K562 (cell line): Measurements from ENCODE around the gene RABGAP1L. TPM values are rescaled to one million over a fixed set of nuclear protein-coding genes. Genes with fewer than 3 reads are reported as not detected.

Experiments
- HEY1 ChIP-seq: fragments of 250-450 bp; sonication (Bioruptor Pico); IDR thresholded peaks from 2 replicates; pipeline ENCODE4 v1.5.0; 2020; ENCODE audit warnings: mild to moderate bottlenecking, moderate library complexity, borderline replicate concordance
- HNRNPL ChIP-seq: fragments of 200-400 bp; formaldehyde crosslinking; IDR thresholded peaks from 2 replicates; pipeline ENCODE4 v1.6.1; 2017; ENCODE audit warnings: low read depth, mild to moderate bottlenecking, low read length
- MAFG ChIP-seq: fragments of 450-650 bp; conservative IDR thresholded peaks from 2 replicates; pipeline ENCODE4 v1.6.1; 2016; ENCODE audit warnings: missing genetic modification characterization, missing compliant biosample characterization
- NONO ChIP-seq, 2 experiments: fragments of 200-400 bp in 1 of 2; fragments of 450-650 bp in 1 of 2; formaldehyde crosslinking in 1 of 2; IDR thresholded peaks; 2 replicates each; pipeline ENCODE4 v1.6.1; 2017; ENCODE audit warnings: low read depth in 2 of 2, mild to moderate bottlenecking in 2 of 2, moderate library complexity in 2 of 2, low read length in 1 of 2
- RAD21 ChIP-seq, 2 experiments: fragments of 250-450 bp in 1 of 2; fragments of 450-650 bp in 1 of 2; sonication (Bioruptor Pico) in 1 of 2; formaldehyde crosslinking in 1 of 2; IDR thresholded peaks in 1 of 2; conservative IDR thresholded peaks in 1 of 2; 2 replicates each; pipeline versions ENCODE4 v1.4.0 to v1.8.0; 2020 to 2022; ENCODE audit warnings: mild to moderate bottlenecking in 2 of 2, moderate library complexity in 1 of 2
- RBM39 ChIP-seq: fragments of 200-400 bp; formaldehyde crosslinking; optimal IDR thresholded peaks from 2 replicates; pipeline ENCODE3; 2018; ENCODE audit warnings: low read depth, low read length
- TFAM ChIP-seq: fragments of 250-450 bp; sonication (Bioruptor Pico); conservative IDR thresholded peaks from 2 replicates; pipeline ENCODE4 v1.5.0; 2021; ENCODE audit warnings: mild to moderate bottlenecking, moderate library complexity
- ZFX ChIP-seq: sonication (generic); formaldehyde crosslinking; IDR thresholded peaks from 2 replicates; pipeline ENCODE4 v1.8.0; 2022; ENCODE audit warnings: mild to moderate bottlenecking, missing genetic modification reagents, moderate library complexity
- ZNF311 ChIP-seq: fragments of 250-450 bp; sonication (Bioruptor Pico); IDR thresholded peaks from 2 replicates; pipeline ENCODE4 v1.4.0; 2020; ENCODE audit warnings: mild to moderate bottlenecking, moderate library complexity
- ZNF384 ChIP-seq: IDR thresholded peaks from 2 replicates; pipeline ENCODE4 v1.6.1; 2012; ENCODE audit warnings: low read depth, low read length, improper control_type of control experiment
- polyA plus RNA-seq, 8 experiments: library from polyadenylated mRNA; depleted of rRNA in 4 of 8; stranded (reverse) in 5 of 8; unstranded in 3 of 8; fragments of >200 nt; fragmentation: Nextera tagmentation in 2 of 8; fragmentation: Illumina TruSeq in 1 of 8; extraction: Ambion mirVana in 2 of 8; extraction: Trizol in 1 of 8; gene quantifications; 2 replicates each; pipeline versions ENCODE4 v1.2.1 to v1.2.3, GENCODE V29; 2011 to 2014; ENCODE audit warnings: inconsistent platforms in 1 of 8, missing spikeins in 1 of 8
- total RNA-seq, 7 experiments: library from RNA; depleted of rRNA in 6 of 7; stranded (reverse); fragments of >200 nt in 6 of 7; fragmentation: Illumina TruSeq in 2 of 7; extraction: Trizol in 2 of 7; gene quantifications; 2 replicates each; pipeline versions ENCODE4 v1.2.1 to v1.2.3, GENCODE V29; 2011 to 2021; ENCODE audit warnings: low replicate concordance in 1 of 7
- TF ChIP-seq, protein P1 (sequence below), 3 experiments: IDR thresholded peaks in 2 of 3; conservative IDR thresholded peaks in 1 of 3; 2 replicates each; pipeline ENCODE4 v1.5.1; 2011 to 2012; ENCODE audit warnings: low read length in 3 of 3, mild to moderate bottlenecking in 3 of 3, control low read depth in 2 of 3, improper control_type of control experiment in 1 of 3, inconsistent platforms in 1 of 3, low read depth in 1 of 3, mixed read lengths in 1 of 3, moderate library complexity in 1 of 3; ENCODE audit not compliant: insufficient read depth in 2 of 3
- TF ChIP-seq, protein P2 (sequence below), 2 experiments: fragments of 450-650 bp; formaldehyde crosslinking in 1 of 2; IDR thresholded peaks; 2 replicates each; pipeline versions ENCODE4 v1.4.0 to v1.6.1; 2014 to 2020; ENCODE audit warnings: mild to moderate bottlenecking in 2 of 2, borderline replicate concordance in 1 of 2, low read depth in 1 of 2
- TF ChIP-seq, protein P3 (sequence below): IDR thresholded peaks from 2 replicates; pipeline ENCODE4 v1.6.1; 2012; ENCODE audit warnings: low read depth, low read length, improper control_type of control experiment, borderline replicate concordance

Gene RABGAP1L
- total and polyA plus RNA-seq, 9 of the 15 experiments (the other 6 are each of a cell fraction or from before 2014, with no cell fraction given) = 16.5 to 44.9 (median 26.7) TPM

DNA sequence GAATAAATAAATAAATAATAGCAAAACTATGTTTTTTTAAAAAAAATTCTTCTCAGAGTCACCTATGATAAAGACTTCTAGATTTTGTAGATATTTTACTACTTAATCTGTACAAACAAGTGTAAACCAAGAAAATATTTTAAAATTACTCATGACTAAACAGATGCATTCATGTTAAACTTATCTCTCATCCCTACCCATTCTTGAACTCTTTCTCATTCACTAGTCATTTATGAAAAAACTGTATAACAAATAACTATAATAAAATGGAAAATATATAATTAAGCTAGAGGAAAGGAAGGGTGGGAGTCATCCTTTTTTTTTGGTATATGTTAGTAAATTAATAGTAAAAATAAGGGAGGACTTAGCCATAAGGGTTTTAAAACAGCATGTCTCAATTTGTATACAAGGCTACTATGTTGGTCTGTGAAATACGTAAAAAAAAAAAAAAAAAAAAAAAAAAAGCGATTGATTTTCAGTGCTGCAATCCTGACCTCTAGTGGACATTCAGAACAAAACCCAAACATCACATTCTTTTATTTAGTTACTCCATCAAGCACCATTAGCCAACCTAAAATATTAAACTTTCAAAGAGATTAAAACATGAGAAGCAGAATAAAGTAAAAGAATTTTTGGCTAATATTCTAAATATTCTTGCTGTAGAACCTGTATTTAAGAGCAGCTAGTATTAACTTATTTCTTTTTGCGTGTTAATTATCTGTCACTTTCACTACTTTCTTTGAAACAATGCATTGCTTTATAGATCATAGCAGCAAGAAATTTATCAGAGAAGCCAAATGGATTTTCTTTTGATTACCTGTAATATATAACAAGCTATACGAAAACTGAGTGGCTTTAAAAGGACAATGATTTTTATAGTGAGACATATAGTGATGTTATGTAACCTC lies 584.6 kb downstream of the RABGAP1L start (continued):
- TF ChIP-seq, protein P1, sequence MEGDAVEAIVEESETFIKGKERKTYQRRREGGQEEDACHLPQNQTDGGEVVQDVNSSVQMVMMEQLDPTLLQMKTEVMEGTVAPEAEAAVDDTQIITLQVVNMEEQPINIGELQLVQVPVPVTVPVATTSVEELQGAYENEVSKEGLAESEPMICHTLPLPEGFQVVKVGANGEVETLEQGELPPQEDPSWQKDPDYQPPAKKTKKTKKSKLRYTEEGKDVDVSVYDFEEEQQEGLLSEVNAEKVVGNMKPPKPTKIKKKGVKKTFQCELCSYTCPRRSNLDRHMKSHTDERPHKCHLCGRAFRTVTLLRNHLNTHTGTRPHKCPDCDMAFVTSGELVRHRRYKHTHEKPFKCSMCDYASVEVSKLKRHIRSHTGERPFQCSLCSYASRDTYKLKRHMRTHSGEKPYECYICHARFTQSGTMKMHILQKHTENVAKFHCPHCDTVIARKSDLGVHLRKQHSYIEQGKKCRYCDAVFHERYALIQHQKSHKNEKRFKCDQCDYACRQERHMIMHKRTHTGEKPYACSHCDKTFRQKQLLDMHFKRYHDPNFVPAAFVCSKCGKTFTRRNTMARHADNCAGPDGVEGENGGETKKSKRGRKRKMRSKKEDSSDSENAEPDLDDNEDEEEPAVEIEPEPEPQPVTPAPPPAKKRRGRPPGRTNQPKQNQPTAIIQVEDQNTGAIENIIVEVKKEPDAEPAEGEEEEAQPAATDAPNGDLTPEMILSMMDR (IDR thresholded peaks at IDR 0.05 in 2 of 3, conservative IDR thresholded peaks at IDR 0.05 in 1 of 3; ENCODE audit: insufficient read depth in 2 of 3, low read depth in 1 of 3, low read length in 3 of 3) = peak; percentile 46 to 85 (median 51); a peak in 5 of 6 replicates
- TF ChIP-seq RBM39 = no peak
- TF ChIP-seq ZNF384 = peak; percentile 100
- TF ChIP-seq MAFG (tag) = no peak
- TF ChIP-seq HNRNPL = peak; percentile 51; the same call in 1 of the 2 replicates
- TF ChIP-seq, protein P2, sequence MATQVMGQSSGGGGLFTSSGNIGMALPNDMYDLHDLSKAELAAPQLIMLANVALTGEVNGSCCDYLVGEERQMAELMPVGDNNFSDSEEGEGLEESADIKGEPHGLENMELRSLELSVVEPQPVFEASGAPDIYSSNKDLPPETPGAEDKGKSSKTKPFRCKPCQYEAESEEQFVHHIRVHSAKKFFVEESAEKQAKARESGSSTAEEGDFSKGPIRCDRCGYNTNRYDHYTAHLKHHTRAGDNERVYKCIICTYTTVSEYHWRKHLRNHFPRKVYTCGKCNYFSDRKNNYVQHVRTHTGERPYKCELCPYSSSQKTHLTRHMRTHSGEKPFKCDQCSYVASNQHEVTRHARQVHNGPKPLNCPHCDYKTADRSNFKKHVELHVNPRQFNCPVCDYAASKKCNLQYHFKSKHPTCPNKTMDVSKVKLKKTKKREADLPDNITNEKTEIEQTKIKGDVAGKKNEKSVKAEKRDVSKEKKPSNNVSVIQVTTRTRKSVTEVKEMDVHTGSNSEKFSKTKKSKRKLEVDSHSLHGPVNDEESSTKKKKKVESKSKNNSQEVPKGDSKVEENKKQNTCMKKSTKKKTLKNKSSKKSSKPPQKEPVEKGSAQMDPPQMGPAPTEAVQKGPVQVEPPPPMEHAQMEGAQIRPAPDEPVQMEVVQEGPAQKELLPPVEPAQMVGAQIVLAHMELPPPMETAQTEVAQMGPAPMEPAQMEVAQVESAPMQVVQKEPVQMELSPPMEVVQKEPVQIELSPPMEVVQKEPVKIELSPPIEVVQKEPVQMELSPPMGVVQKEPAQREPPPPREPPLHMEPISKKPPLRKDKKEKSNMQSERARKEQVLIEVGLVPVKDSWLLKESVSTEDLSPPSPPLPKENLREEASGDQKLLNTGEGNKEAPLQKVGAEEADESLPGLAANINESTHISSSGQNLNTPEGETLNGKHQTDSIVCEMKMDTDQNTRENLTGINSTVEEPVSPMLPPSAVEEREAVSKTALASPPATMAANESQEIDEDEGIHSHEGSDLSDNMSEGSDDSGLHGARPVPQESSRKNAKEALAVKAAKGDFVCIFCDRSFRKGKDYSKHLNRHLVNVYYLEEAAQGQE (IDR thresholded peaks at IDR 0.05; ENCODE audit: borderline replicate concordance) = peak; percentile 39; the same call in 1 of the 2 replicates
- TF ChIP-seq, protein P2 (CRISPR knock-in tag; IDR thresholded peaks at IDR 0.05; ENCODE audit: low read depth) = no peak
- 0 out of 2 replicates have a peak, but pooled peaks have one; percentile 54 for TF ChIP-seq TFAM (CRISPR knock-in tag)
- peak; percentile 55 to 64 for TF ChIP-seq RAD21 (CRISPR knock-in tag; conservative IDR thresholded peaks at IDR 0.05 in 1 of 2, IDR thresholded peaks at IDR 0.05 in 1 of 2)
- no peak for TF ChIP-seq ZNF311
- TF ChIP-seq, protein P3, sequence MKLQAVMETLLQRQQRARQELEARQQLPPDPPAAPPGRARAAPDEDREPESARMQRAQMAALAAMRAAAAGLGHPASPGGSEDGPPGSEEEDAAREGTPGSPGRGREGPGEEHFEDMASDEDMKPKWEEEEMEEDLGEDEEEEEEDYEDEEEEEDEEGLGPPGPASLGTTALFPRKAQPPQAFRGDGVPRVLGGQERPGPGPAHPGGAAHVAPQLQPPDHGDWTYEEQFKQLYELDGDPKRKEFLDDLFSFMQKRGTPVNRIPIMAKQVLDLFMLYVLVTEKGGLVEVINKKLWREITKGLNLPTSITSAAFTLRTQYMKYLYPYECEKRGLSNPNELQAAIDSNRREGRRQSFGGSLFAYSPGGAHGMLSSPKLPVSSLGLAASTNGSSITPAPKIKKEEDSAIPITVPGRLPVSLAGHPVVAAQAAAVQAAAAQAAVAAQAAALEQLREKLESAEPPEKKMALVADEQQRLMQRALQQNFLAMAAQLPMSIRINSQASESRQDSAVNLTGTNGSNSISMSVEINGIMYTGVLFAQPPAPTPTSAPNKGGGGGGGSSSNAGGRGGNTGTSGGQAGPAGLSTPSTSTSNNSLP = 0 out of 2 replicates have a peak, but pooled peaks have one; percentile 17
- 0 out of 4 replicates have a peak, but pooled peaks of 1 of the 2 experiments have one; percentile 8 for TF ChIP-seq NONO (IDR thresholded peaks at IDR 0.05; ENCODE audit: low read depth in 2 of 2, low read length in 1 of 2)
- no peak for TF ChIP-seq ZFX
- TF ChIP-seq HEY1 (CRISPR knock-in tag) = 0 out of 2 replicates have a peak, but pooled peaks have one; percentile 46
